GM12874 (cell line): ENCODE data around the gene ATL2.

ENCODE experiments used
- TF ChIP-seq, protein P1 (sequence below): IDR thresholded peaks from 2 replicates; pipeline ENCODE4 v1.5.1; 2011; ENCODE audit warnings: low read depth, mild to moderate bottlenecking, control low read depth, low read length, moderate library complexity; ENCODE audit not compliant: insufficient read depth

Gene ATL2

DNA sequence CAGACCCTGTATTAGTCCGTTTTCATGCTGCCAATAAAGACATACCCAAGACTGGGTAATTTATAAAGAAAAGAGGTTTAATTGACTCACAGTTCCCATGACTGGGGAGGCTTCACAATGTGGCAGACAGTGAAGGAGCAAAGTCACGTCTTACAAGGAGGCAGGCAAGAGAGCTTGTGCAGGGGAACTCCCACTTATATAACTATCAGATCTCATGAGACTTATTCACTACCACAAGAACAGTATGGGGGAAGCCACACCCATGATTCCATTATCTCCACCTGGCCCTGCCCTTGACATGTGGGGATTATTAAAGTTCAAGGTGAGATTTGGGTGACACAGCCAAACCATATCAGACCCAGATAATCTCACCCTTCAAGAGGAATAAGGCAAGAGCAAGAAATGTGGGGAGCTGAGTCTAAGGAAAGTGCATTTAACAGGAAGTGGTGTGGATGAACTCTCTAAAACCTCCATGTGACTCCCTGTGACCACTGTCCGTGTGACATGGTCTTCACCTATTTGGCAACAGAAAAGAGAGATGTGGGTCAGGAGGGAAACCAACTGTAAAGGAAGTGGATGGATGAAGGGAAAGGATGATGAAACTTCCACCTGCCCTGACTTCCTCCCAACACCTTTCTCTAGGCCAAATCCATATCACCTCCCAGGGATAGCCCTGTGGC, 110.6 kb downstream of the ATL2 start:
- TF ChIP-seq, protein P1, sequence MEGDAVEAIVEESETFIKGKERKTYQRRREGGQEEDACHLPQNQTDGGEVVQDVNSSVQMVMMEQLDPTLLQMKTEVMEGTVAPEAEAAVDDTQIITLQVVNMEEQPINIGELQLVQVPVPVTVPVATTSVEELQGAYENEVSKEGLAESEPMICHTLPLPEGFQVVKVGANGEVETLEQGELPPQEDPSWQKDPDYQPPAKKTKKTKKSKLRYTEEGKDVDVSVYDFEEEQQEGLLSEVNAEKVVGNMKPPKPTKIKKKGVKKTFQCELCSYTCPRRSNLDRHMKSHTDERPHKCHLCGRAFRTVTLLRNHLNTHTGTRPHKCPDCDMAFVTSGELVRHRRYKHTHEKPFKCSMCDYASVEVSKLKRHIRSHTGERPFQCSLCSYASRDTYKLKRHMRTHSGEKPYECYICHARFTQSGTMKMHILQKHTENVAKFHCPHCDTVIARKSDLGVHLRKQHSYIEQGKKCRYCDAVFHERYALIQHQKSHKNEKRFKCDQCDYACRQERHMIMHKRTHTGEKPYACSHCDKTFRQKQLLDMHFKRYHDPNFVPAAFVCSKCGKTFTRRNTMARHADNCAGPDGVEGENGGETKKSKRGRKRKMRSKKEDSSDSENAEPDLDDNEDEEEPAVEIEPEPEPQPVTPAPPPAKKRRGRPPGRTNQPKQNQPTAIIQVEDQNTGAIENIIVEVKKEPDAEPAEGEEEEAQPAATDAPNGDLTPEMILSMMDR: no peak

DNA sequence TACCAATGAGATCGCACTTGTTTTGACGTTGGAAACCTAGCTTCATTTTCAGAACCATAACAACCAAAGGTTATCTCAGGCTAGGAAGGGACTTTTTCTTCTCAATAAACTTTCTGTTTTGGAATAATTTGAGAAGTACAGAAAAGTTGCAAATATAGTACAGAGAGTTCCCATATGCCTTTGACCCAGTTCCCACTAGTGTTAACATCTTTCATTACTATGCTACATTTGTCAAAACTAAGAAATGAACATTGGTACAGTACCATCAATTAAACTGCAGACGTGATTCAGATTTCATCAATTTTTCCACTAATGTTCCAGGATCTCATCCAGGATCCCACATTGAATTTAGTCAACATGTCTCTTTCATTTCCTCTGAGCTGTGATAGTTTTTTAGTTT, 111.6 kb downstream of the ATL2 start:
- TF ChIP-seq, protein P1: no peak

DNA sequence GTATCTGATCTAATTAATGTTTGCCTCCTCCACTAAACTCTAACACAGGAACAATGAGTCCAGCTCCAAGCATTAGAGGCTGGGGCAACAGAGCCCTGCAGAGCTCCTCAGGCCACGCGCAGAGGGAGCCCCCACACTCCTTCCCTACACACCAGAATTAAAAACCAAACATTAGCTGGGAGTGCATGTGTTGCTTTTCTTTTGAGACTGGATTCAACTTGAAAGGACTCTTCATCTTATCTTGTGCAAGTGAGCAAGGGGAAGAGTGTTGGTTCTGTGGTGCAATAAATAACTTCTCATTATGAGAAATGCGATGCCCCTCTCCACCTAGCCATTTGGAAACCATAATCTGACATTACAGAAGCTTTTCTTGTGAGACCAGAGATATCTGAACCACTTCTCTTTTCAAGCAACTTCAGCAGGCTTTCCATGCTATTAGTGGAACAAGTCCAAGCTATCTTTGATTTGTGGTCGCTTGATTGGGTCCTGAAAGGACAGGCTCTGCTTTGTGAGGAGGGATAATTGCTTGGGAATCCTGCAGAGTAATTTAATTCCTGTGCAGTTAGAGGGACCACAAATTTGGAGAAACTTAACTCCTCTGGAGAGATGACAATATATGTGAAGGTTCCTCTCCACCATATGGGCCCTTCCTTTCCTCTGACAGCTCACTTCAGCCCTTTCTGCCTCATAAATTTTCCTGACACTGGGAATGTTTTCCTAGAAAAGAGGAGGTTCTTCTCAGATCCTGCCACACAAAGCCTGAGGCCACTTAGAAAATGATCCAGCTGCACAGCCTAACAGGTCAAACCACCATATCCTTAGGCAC, 112.5 kb downstream of the ATL2 start:
- TF ChIP-seq, protein P1: no peak

DNA sequence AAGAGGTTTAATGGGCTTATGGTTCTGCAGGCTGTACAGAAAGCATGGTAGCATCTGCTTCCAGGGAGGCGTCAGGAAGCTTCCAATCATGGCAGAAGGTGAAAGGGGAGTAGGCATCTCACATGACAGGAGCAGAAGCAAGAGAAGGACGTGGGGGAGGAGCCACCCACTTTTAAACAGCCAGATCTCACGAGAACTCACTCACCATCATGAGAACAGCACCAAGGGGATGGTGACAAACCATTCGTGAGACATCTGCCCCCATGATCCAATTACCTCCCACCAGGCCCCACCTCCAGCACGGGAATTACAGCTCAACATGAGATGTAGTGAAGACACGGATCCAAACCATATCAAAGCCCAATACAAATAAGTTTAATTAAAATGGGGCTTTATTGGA, 113.8 kb downstream of the ATL2 start:
- TF ChIP-seq, protein P1: no peak

DNA sequence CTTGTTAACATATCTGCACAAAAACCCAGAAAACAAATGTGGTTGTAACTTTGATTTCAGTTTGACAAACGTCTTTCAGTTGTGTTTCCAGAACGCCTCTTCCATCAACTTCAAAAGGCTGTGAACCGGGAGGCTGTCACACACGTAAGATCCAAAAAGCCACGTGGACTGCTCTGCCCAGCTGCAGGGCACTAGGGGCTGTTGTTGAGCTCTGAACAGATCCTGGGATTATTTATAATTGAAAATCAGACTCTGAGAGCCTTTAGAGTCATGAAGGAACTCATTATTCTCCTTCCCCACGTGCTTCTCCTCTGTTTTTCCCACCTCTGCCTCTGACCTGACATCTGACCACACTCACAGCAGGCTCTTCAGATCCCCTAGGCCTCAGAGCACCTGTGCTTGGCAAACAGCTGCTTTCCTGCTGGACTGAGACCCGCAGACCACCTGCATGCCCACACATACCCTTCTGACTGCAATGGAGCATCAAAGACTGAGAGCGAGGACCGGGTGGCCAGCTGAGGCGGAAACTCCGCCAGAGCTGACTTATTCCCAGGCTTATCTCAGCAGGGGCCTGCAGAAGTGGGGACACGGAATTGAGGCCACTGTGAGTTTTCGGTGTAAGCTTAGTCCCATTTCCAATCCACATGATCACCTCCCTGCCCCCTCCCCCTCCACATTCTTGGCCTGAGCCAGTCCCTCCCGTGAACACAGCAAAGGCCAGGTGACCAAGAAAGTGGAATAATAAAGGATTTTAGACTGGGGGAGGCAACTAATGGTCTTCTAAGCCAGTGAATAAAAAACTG, 114.8 kb downstream of the ATL2 start:
- TF ChIP-seq, protein P1: no peak

DNA sequence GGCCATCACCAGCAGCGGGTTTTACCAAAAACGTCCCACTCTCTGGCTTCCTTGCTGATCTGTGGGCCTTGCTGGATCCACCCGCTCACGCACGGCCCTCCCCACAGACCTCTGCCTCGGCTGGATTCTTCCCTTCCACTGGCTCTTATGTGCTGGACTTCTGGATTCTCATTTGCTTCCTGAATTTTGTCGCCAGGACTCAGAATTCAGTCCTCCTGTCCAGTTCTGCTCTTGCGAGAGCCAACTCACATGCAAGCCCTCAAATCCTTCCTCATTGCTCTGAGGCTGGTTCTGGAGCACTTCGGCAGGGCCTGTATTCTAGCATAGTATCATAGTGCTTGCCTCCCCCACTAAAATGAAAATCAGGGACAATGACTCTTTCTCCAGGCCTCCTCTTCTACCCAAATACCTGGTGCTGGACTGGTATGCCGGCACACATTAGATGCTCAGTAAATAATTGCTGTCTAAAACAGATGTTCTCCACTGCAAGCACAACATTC, 115.5 kb downstream of the ATL2 start:
- TF ChIP-seq, protein P1: no peak

DNA sequence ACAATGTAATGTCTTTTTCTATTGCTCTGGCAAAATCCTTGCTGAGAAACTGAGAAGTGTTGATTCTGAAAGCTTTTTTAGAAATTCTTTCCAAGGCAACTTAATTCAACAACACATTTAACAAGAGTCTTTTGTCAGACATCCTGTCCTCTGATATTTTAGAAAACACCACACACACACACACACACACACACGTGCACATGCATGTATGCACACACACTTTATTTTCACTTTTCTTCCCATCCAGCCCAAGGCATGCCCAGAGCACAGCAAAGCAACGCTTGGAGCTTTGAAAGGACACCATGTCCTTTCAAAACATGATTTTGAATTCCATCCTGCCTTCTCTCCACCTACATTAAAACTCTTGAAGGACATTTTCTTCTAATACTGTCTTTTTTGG, 116.1 kb downstream of the ATL2 start:
- TF ChIP-seq, protein P1: no peak
